ENCODE data around the gene NUP153. TPM values are rescaled to one million over a fixed set of nuclear protein-coding genes. Genes with fewer than 3 reads are reported as not detected.
A peak's percentile ranks its signal among the peaks of the same experiment; 100 is the strongest.
"Not testable (repeated sequence)": the region's sequence is repeated elsewhere in the genome, so short reads cannot be mapped to it uniquely, and the experiment has no call there.

Gene NUP153
- 19.0 and 22.0 TPM in 2 replicates for total RNA-seq
- 27.7 and 34.5 TPM in 2 replicates for polyA plus RNA-seq
- polyA plus RNA-seq (2012): 16.7 and 20.4 TPM in 2 replicates
- 17.7 and 35.0 TPM in 2 replicates for polyA minus RNA-seq (ENCODE audit: low replicate concordance)

- peaks cover 46% of the 10 kb centered on the region for H3K79me2 ChIP-seq (ENCODE audit: control insufficient read depth, insufficient read depth, low read length)
- H3K4me2 ChIP-seq (ENCODE audit: extremely low read depth, insufficient read depth, low read length): peak within 1 kb of the TSS; percentile 85
- H3K9ac ChIP-seq (ENCODE audit: insufficient read depth, low read length): peak within 1 kb of the TSS; percentile 99
- peaks cover 3% of the 10 kb centered on the region for H3K4me1 ChIP-seq (ENCODE audit: control insufficient read depth, extremely low read depth, insufficient read depth, low read length)
- H3K9me3 ChIP-seq (ENCODE audit: control insufficient read depth, insufficient read depth, low read depth, low read length): no peaks in the 10 kb centered on the region
- H3K27ac ChIP-seq (ENCODE audit: insufficient read depth, low read length): peak within 1 kb of the TSS; percentile 99
- TF ChIP-seq, protein P1, sequence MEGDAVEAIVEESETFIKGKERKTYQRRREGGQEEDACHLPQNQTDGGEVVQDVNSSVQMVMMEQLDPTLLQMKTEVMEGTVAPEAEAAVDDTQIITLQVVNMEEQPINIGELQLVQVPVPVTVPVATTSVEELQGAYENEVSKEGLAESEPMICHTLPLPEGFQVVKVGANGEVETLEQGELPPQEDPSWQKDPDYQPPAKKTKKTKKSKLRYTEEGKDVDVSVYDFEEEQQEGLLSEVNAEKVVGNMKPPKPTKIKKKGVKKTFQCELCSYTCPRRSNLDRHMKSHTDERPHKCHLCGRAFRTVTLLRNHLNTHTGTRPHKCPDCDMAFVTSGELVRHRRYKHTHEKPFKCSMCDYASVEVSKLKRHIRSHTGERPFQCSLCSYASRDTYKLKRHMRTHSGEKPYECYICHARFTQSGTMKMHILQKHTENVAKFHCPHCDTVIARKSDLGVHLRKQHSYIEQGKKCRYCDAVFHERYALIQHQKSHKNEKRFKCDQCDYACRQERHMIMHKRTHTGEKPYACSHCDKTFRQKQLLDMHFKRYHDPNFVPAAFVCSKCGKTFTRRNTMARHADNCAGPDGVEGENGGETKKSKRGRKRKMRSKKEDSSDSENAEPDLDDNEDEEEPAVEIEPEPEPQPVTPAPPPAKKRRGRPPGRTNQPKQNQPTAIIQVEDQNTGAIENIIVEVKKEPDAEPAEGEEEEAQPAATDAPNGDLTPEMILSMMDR (conservative IDR thresholded peaks at IDR 0.05 in 1 of 2, IDR thresholded peaks at IDR 0.05 in 1 of 2; ENCODE audit: low read depth in 1 of 2, low read length in 2 of 2): no peak
- no peak for TF ChIP-seq EZH2 (IDR thresholded peaks at IDR 0.05; ENCODE audit: low read length, missing control alignments)
- no peaks in the 10 kb centered on the region for H3K27me3 ChIP-seq (ENCODE audit: control insufficient read depth, insufficient read depth, low read length)
- peak; percentile 97 to 99 for DNase-seq (ENCODE audit: low read depth in 2 of 2)
- H3K4me3 ChIP-seq (replicated peaks in 1 of 4; ENCODE audit: control extremely low read depth in 1 of 4, insufficient read depth in 1 of 4, low read depth in 3 of 4, low read length in 4 of 4): peak within 1 kb of the TSS; percentile 84 to 94 (median 88)
- H3K36me3 ChIP-seq (ENCODE audit: control insufficient read depth, insufficient read depth, low read length): no peaks in the 10 kb centered on the region
- no peaks in the 10 kb centered on the region for H4K20me1 ChIP-seq (ENCODE audit: control insufficient read depth, extremely low read depth, insufficient read depth, low read length)
- peak within 1 kb of the TSS; percentile 63 for H2AFZ ChIP-seq (ENCODE audit: low read length)
Observed at GRCh38 chr6:17706580-17707370, at the start of gene NUP153. Gene NUP153 (minus strand): TSS chr6:17706925. CDS start chr6:17706387, 538 bp downstream.

- Histone ChIP-seq H4K20me1 (ENCODE audit: control insufficient read depth, extremely low read depth, insufficient read depth, low read length) (no peaks in the 10 kb centered on the region), H3K9me3 (ENCODE audit: control insufficient read depth, insufficient read depth, low read depth, low read length) (no peaks in the 10 kb centered on the region), H3K9ac (ENCODE audit: insufficient read depth, low read length) (no peak overlapping the region), H3K79me2 (ENCODE audit: control insufficient read depth, insufficient read depth, low read length) (no peaks in the 10 kb centered on the region), H3K4me3 (replicated peaks in 1 of 4; ENCODE audit: control extremely low read depth in 1 of 4, insufficient read depth in 1 of 4, low read depth in 3 of 4, low read length in 4 of 4) (no peak overlapping the region), H3K4me2 (ENCODE audit: extremely low read depth, insufficient read depth, low read length) (no peak overlapping the region), H3K36me3 (ENCODE audit: control insufficient read depth, insufficient read depth, low read length) (peaks cover 2% of the 10 kb centered on the region), H3K27me3 (ENCODE audit: control insufficient read depth, insufficient read depth, low read length) (no peaks in the 10 kb centered on the region), H3K4me1 (ENCODE audit: control insufficient read depth, extremely low read depth, insufficient read depth, low read length) (no peaks in the 10 kb centered on the region), H3K27ac (ENCODE audit: insufficient read depth, low read length) (no peak overlapping the region), H2AFZ (ENCODE audit: low read length) (no peak overlapping the region)
- DNase-seq (ENCODE audit: low read depth in 2 of 2): no peak
- TF ChIP-seq, protein P1 (conservative IDR thresholded peaks at IDR 0.05 in 1 of 2, IDR thresholded peaks at IDR 0.05 in 1 of 2; ENCODE audit: low read depth in 1 of 2, low read length in 2 of 2): no peak
- no peak for TF ChIP-seq EZH2 (IDR thresholded peaks at IDR 0.05; ENCODE audit: low read length, missing control alignments)
Observed at GRCh38 chr6:17754254-17754653, 47.5 kb upstream of the NUP153 start.

DNA sequence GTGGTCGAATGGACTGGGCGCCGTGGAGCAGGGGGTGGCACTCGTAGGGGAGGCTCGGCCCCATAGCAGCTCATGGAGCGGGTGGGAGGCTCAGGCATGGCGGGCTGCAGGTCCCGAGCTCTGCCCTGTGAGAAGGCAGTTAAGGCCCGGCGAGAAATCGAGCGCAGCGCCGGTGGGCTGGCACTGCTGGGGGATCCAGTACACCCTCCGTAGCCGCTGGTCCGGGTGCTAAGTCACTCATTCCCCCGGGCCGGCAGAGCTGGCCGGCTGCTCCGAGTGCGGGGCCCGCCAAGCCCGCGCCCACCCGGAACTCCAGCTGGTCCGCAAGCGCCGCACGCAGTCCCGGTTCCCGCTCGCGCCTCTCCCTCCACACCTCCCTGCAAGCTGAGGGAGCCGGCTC lies 38.6 kb upstream of the NUP153 start:
- H3K4me3 ChIP-seq (replicated peaks in 1 of 4; ENCODE audit: control extremely low read depth in 1 of 4, insufficient read depth in 1 of 4, low read depth in 3 of 4, low read length in 4 of 4); H3K79me2 ChIP-seq (ENCODE audit: control insufficient read depth, insufficient read depth, low read length); DNase-seq (ENCODE audit: low read depth in 2 of 2): not testable (repeated sequence)

GRCh38 chr6:17744757-17745308 lies 38.1 kb upstream of the NUP153 start:
- not testable (repeated sequence) for DNase-seq (ENCODE audit: low read depth in 2 of 2); H3K9ac ChIP-seq (ENCODE audit: insufficient read depth, low read length); H3K4me1 ChIP-seq (ENCODE audit: control insufficient read depth, extremely low read depth, insufficient read depth, low read length); H3K27me3 ChIP-seq (ENCODE audit: control insufficient read depth, insufficient read depth, low read length); H3K4me3 ChIP-seq (replicated peaks in 1 of 4; ENCODE audit: control extremely low read depth in 1 of 4, insufficient read depth in 1 of 4, low read depth in 3 of 4, low read length in 4 of 4); H3K36me3 ChIP-seq (ENCODE audit: control insufficient read depth, insufficient read depth, low read length); H2AFZ ChIP-seq (ENCODE audit: low read length); H4K20me1 ChIP-seq (ENCODE audit: control insufficient read depth, extremely low read depth, insufficient read depth, low read length); H3K79me2 ChIP-seq (ENCODE audit: control insufficient read depth, insufficient read depth, low read length); H3K27ac ChIP-seq (ENCODE audit: insufficient read depth, low read length); H3K9me3 ChIP-seq (ENCODE audit: control insufficient read depth, insufficient read depth, low read depth, low read length); H3K4me2 ChIP-seq (ENCODE audit: extremely low read depth, insufficient read depth, low read length)

More for the DNA sequence above, 38.6 kb upstream of the NUP153 start:
- H3K4me2 ChIP-seq (ENCODE audit: extremely low read depth, insufficient read depth, low read length); H3K27me3 ChIP-seq (ENCODE audit: control insufficient read depth, insufficient read depth, low read length); H3K9ac ChIP-seq (ENCODE audit: insufficient read depth, low read length); H3K9me3 ChIP-seq (ENCODE audit: control insufficient read depth, insufficient read depth, low read depth, low read length); H3K27ac ChIP-seq (ENCODE audit: insufficient read depth, low read length); H3K4me1 ChIP-seq (ENCODE audit: control insufficient read depth, extremely low read depth, insufficient read depth, low read length); H2AFZ ChIP-seq (ENCODE audit: low read length); H3K36me3 ChIP-seq (ENCODE audit: control insufficient read depth, insufficient read depth, low read length); H4K20me1 ChIP-seq (ENCODE audit: control insufficient read depth, extremely low read depth, insufficient read depth, low read length): not testable (repeated sequence)
